GM21423 (cell line): Measurements from ENCODE around the gene ATP9A.
"Not testable (repeated sequence)": the region's sequence is repeated elsewhere in the genome, so short reads cannot be mapped to it uniquely, and the experiment has no call there.

Source experiments
- ATAC-seq: cut with Tn5 transposase; IDR thresholded peaks from one replicate; pipeline ENCODE4 v1.9.1; 2021; ENCODE audit warnings: mild to moderate bottlenecking, moderate library complexity; ENCODE audit not compliant: unreplicated experiment

The ATP9A gene

GRCh38 chr20:51767867-51768758 is at the start of gene ATP9A:
TSS of gene ATP9A (minus strand) at chr20:51768390. CDS start at chr20:51768369, 21 bp downstream.
- ATAC-seq: no peak

- ATAC-seq: not testable (repeated sequence)
Observed at GRCh38 chr20:51816856-51817255, 48.7 kb upstream of the ATP9A start.

- ATAC-seq: no peak
Observed at GRCh38 chr20:51815383-51816076, 47.3 kb upstream of the ATP9A start.

DNA sequence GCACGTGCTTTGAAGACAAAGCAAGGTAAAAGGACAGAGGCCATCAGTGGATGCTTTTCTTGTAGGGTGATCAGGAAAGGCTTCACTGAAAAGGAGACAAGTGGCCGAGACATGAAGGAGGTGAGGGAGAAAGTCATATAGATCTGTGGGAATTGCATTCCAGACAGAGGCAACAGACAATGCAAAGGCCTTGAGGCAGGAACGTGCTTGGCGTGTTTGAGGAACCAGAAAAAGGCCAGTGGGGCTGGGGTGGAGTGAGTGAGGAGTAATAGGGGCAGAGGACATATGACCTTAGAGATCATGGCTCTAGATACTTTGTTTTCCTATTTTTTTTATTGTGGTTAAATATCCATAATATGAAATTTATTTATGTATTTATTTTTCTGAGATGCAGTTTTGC is 44.7 kb upstream of the ATP9A start:
- no peak for ATAC-seq

DNA sequence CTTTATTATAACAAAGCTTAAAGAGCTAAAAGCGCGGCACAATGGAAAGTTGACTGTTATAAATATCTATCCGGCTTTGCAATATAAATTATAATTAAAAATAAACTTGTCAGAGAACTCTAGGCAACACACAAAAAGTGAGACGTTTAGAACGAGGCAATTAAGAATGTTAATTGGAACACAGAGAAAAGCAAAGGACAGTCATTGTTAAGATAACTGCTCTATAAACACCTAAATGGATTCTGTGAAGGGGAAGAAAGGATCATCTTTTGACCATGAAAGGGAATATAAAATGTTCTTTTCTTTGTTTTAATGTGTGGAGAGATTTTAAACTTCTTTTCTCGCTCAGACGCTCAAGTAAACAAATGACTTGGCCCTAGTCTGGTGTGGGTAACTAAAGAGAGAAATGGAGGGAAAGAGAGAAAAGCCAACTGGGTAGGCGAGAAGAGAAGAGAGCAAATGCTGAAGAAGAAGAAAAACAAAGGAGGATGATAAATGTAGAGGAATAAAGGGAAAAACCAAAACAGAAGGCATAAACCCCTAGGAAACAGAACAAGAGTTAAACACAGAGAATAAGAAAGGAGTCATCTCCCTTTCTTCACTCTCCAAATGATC is 43.4 kb upstream of the ATP9A start:
- no peak for ATAC-seq

DNA sequence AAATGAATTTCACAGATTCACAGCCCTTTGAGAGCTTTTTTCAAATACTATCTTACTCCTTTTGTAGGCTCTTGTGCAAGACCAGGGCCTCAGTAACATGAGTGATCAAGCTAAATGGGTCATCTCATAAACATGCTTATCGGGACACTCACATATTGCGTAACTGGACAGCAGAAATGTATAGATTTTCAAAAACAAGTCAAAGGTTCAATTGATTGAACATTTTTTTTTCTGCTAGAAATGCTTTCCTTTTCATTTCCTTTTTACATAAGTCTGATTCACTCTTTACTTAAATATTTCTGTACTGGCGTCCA is 42.8 kb upstream of the ATP9A start:
- no peak for ATAC-seq

GRCh38 chr20:51810155-51811041 is 42.2 kb upstream of the ATP9A start:
- ATAC-seq: no peak

DNA sequence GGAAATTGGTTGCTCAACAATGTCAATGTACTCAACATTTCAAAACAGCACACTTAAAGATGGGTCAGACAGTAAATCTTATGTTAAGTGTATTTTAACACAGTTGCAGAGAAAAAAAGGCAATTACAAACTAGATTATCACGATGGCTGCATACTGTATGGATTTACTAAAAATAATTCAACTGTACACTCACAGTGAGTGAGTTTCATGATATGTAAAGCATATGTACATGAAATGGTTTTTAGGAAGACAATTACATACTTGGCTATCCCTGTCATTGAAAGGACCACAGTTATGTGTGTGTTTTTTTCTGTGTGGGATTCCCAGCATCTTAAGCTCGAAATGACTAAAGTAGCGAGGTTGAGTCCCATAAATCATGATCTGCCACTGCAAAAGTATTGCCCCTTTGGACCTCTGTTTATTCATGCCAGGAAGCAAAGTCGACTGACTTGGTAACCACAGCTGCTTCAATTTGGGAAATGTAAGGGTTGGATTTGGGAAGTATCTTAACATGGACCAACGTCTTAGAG is 39.6 kb upstream of the ATP9A start:
- ATAC-seq: no peak

DNA sequence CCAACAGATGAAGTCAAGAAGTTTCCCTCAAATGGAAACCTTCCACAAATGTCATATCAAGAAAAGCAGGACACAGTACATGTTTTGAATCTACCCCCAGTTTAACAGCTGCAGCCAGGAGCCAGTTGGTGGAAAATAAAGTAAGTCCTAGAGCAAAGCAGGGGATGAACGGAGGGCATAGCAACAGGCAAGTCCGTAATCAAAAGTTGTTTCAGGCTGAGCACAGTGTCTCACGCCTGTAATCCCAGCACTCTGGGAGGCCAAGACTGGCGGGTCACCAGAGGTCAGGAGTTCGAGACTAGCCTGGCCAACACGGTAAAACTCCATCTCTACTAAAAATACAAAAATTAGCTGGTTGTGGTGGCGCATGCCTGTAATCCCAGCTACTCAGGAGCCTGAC is 36.6 kb upstream of the ATP9A start:
- no peak for ATAC-seq

GRCh38 chr20:51803148-51803854 is 35.1 kb upstream of the ATP9A start:
- ATAC-seq: no peak

GRCh38 chr20:51802170-51802751 is 34.1 kb upstream of the ATP9A start, which contains the start of gene SALL4:
TSS of gene SALL4 (minus strand) at chr20:51802521. CDS start at chr20:51802408, 113 bp downstream.
- ATAC-seq: no peak

DNA sequence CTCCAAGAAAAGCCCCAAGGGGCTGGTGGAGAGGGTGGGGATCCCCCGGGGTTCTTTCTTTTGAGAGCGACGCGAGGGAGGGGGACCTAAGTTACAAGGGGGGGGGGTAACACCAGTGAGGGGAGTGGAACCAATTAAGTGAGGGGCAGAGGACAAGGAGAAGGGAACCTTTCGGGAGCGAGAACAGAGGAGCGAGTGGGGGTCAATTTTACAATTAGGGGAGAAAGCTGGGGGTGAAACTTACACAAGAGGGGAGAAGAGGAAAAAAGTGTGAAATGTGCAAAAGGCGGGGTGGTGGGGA is 33.6 kb upstream of the ATP9A start:
- no peak for ATAC-seq

DNA sequence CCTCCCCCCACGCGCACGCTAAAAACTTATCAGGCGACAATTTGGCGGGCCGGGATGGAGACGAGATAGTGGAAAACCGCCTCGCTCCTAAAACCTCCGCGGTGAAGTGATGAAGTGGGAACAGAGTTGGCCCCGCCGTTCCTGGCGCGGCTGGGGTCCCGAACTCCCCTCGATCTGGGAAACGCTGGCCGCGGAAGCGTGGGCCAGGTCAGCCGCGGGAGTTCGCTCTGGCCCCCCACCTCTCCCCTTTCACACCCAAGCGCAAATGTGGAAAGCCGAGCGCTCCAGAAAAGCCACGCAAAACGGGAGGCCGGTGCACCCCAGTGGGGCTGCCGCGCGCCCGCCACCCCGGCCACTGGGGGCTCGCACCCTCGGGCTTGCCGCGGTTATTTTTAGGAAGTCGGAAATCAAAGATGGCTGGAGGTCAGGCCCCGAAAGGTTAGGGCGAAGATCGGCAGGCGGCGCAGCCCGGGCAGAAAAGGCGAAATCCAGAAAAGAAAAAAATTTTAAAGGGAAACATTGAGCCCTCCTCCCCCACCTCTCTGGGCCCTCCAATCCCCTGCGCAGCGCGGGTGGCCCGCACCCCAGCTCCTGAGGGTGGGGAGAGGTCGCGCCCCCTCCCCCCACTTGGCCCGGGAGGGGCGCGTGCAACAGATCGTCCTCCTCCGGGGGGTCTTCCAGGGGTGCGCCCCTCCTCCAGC is 33.1 kb upstream of the ATP9A start:
- ATAC-seq: no peak

DNA sequence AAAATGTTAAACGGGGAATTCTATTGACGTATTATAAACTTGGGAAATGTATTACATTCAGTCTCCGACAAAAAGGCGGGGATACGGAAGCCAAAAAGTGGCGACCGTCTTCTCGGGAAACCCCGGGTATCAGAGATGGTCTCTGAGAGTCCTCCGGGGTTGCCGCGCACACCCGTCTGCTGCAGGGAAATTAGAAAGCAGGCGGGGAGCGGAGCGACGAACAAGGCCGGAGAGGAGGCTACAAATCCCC is 32.6 kb upstream of the ATP9A start:
- no peak for ATAC-seq

GRCh38 chr20:51800060-51800871 is 32.1 kb upstream of the ATP9A start:
- ATAC-seq: peak; percentile 62

- no peak for ATAC-seq
Observed at GRCh38 chr20:51799401-51799860, 31.2 kb upstream of the ATP9A start.

- ATAC-seq: no peak
Observed at GRCh38 chr20:51797357-51798025, 29.3 kb upstream of the ATP9A start.

DNA sequence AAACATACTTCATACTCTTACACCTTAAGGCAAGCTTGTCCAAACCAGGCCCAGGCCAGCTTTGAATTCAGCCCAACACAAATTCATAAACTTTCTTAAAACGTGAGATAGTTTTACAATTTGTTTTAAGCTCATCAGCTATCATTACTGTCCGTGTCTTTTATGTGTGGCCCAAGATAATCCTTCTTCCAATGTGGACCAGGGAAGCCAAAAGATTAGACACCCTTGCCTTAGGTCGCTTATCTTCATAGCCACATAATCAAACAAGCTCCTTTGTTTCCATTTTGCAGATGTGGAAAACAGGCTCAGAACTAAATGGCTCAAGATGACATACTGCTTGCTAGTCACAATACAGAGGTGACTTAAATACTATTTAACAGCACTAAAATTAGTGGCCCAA is 28.1 kb upstream of the ATP9A start:
- ATAC-seq: no peak
